GM08714 (cell line): Measurements from ENCODE around the gene TTC23L.

Source experiments
- H3K4me3 ChIP-seq: fragments of 200-500 bp; sonication (Bioruptor generic); 2 replicates; pipeline ENCODE4 v1.5.1; 2014; ENCODE audit warnings: mild to moderate bottlenecking, low read length, inconsistent platforms
- ZNF274 ChIP-seq: IDR thresholded peaks from 2 replicates; pipeline ENCODE4 v1.6.1; 2012; ENCODE audit warnings: mild to moderate bottlenecking, low read depth, low read length

TTC23L gene, protein sequence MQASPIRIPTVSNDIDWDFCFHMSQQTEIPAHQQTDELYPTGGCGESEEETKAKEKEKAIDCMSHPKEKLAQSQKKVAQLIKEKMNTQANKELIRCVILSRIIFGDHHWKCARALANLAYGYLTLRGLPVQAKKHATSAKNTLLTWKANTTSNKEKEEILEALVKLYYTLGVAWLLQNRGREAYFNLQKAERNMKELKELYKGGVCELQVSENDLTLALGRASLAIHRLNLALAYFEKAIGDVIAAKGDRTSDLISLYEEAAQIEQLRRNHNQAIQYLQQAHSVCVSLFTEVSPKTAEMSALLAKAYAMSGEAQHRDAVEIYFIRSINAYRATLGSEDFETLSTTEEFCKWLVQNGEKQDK

DNA sequence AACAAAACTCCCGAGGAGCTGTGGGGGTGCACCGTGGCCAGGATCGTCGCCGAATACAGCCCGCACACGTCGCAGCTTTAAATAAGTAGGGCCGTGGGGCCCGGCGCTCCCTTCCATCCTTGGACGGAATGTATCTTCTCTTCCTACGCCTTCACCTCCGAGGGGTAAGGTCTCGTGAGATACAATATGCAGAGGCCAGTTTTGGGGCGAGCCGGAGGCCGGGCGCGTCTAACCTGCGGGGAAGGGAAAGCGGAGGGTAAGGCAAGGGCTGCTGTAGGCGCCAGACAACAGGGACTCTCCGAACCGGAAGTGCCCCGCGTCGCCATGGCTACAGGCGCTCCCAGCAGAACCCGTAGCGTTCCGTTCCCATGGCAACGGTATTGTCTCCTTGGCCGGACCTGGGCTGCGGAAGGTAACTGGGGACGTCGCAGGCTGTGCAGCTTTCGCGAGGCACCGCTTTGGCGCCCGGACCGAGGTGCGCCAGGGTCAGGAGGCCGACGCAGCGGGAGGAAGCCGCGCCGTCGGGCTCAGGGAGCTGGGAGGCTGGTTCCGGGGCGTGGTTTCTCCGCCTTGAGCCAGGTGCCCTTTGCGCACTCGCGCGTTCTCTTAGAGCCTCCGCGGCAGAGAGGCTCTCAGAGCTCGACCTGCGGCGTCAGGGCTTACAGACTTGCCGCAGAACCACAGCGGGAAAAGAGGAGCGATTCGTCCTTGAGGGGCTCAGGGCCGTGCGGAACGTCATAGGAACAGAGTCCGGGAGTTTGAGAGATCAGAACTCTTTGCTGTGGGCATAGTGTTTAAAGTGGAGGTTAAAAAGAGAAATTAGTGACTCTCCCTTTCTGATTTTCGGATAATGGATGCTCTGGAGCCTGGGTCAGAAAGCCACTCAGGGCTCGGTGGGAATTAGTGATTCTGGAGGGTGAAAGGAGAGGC lies at the start of gene TTC23L:
Gene TTC23L (plus strand): TSS at position 380 of the 930 bp plus-strand sequence. CDS start 1,508 bp downstream, outside the sequence.
- H3K4me3 ChIP-seq = peak within 1 kb of the TSS; percentile 68
- TF ChIP-seq ZNF274 = no peak

DNA sequence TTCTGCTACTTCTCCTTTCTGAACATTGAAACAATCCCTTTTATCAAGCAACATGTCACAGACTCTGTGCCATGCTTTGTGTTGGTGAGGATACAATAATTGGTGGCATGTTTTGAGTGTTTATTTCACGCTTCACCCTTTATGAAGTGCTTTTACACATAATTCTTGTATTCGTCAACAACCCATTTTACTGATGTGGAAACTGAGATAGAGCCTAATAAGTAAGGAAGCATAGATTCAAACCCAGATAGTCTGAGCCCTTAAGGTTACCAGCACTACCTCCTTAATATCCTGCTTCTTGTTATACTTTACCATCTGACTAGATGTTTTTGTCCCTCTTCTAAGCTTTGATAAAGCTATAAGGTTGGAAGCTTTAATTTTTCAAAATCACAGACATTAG lies 49.3 kb upstream of the TTC23L start:
- no peak overlapping the region for H3K4me3 ChIP-seq
- TF ChIP-seq ZNF274 = no peak

DNA sequence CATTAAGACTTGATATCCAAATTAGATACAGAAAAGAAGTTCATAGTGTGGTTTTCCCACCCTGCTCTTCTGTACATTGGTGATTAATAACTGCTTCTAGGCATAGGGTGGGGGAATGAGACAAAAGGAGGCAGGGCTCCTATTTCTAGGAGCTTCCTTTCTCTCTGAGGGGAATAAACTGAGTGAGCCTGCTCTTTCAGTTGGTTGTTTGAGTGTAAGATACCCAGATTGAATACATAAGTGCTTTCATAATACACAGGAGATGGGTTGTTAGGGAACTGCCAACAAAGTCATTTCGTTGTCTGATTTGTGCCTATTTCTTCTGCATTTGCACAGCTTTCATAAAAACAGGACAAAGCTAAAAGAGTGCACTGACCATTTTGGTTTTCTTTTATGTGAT lies 48.9 kb upstream of the TTC23L start:
- no peak overlapping the region for H3K4me3 ChIP-seq
- TF ChIP-seq ZNF274 = no peak

DNA sequence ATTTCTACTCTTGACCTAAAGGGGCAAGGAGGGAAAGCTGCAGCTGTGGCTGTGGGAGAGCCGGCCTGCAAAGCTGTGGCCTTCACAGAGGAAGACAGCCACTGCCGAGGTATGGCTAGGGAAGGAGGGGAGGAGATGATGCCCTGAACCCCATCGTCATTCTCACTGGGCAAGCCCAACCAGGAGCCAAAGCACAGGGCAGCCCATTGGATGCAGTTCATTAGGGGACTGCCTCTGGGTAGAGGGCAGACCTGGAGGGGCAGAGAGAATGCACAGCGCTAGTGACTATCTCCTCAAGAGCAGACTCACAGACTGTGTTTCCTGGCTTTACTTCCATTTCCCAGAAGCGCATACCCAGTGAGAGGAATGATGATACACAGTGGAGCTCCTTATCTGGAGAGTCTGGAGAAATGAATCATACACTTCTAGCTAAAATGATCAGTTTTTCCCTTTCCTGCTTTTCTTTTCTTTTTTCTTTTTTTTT lies 47.2 kb upstream of the TTC23L start:
- no peak for TF ChIP-seq ZNF274
- no peak overlapping the region for H3K4me3 ChIP-seq

DNA sequence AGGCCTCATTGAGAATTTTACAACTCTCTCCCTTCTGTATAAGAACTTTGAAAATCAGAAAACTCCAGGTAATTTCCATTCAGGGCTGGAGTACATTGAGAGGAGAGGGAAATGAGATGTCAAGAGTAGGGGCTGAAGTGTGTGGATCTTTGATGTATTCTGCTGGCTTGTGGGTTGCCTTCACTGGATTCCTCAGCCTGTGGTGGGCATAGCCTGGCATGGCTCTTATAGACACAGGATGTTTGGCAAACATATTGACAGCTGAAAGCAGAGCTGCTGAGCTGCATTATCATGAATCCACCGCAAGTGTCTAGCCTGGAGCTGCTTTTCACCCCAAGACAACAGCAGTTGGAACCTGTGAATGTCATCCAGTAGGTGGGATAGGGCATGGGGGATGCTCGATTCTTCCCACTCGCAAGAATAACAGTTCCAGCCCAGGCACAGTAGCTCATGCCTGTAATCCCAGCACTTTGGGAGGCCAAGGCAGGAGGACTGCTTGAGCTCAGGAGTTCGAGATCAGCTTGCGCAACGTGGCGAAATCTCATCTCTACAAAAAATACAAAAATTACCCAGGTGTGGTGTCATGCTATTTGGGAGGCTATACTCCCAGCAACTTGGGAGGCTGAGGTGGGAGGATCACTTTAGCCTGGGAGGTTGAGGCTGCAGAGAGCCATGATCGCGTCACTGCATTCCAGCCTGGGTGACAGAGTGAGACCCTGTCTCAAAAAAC lies 36.0 kb upstream of the TTC23L start:
- no peak for TF ChIP-seq ZNF274
- no peak overlapping the region for H3K4me3 ChIP-seq

DNA sequence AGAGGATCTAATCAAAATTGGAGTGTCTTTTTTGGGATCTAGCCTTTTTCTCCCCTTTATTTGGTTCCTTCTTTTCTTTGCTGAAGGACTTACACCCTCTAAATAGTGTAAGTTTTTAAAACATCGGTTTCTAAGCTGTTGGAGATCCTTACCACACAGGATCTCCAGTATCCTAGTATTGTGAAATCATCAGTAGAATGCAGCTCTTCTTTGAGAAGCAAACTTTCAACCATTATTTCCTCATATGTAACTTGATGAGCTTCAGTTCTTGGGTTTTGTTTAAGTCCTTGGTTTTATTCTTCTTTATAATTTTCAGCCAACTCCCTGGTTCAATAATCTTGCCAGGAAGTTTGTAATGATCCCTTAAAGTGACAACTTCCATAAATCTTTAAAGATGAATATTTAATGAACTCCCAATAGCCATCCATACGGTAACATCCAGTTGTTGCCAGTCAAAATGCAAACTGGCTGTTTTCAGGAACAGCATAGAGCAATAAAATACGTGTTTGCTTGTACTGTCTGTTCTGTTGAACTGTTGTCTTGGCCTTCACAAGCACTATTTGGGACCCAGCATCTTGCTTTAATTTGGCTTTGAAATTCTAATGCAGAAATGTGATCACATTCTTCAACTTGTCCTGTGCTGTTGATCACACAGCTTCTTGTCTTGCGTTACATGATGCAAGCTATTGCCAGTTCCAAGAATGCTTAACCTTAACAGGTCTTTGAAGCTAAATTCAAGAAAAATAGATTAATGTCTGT lies 34.8 kb upstream of the TTC23L start:
- TF ChIP-seq ZNF274 = no peak

DNA sequence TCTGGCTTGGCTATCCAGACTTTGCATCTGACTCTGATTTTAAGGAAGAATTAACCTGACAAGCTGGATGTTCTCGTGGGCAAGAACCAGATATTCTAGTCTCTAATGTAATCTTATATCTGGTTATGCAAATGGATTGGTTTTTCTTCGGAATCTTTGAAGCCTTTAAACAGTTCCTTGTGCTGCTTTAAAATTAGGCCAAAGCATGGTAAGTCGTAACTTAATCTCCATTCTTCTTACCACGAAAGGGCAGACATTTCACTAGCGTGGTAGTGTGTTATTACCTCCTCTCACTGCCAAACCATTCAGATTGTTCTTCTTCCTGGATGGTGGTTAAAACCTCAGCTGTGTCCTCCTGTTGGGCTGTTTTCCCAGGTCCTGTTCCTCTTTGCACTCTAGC lies 34.1 kb upstream of the TTC23L start:
- TF ChIP-seq ZNF274 = no peak
- H3K4me3 ChIP-seq = no peak overlapping the region

More for the DNA sequence above, 34.8 kb upstream of the TTC23L start:
- no peak overlapping the region for H3K4me3 ChIP-seq

DNA sequence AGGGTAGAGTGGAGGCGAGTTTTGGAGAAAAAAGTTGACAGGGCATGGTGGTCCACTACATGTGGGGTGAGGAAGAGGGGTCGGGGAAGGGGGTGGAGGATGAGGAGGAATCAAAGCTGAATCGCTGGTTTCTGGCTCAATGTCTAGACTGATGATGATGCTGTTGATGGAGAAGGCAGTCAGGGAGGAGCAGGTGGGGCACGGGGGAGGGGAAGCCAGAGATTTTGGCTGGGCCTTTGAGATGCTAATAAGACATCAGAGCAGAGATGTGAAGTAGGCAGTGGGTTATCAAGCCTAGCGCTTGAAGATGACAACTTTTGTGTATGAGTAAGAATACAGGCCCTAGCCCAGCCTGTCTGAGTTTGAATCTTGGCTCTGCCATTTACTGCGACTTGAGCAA lies 32.4 kb upstream of the TTC23L start:
- H3K4me3 ChIP-seq = no peak overlapping the region
- TF ChIP-seq ZNF274 = no peak

DNA sequence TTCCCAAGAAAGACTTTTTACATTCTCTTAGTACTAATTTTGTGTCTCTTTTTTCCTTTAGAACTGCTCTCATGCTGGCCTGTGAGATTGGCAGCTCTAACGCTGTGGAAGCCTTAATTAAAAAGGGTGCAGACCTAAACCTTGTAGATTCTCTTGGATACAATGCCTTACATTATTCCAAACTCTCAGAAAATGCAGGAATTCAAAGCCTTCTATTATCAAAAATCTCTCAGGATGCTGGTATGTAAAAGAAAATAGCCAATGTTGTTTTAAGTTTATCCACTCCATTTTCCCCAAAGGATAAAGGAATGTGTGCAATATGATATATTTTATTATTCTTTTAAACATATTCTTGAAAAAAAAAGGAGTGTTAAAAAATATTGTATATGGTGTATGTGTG lies 27.3 kb upstream of the TTC23L start:
- TF ChIP-seq ZNF274 = no peak

DNA sequence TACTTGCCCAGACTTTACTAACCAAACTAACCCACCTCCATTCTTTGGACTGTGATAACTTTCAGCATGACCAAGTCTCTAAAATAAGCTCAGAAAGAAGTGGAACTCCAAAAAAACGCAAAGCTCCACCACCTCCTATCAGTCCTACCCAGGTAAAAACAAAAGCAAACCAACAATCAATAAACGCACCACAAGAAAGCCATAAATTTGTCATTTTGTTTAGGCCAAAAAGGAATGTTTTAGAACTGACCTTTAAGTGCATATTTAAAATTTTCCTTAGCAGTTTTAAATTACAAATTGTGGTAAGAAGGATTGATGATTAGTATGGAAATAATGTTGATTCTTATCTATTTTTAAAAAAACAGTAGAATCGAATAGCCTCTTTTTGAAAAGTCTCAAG lies 25.5 kb upstream of the TTC23L start:
- H3K4me3 ChIP-seq = no peak overlapping the region
- TF ChIP-seq ZNF274 = no peak

More for the DNA sequence above, 27.3 kb upstream of the TTC23L start:
- no peak overlapping the region for H3K4me3 ChIP-seq

DNA sequence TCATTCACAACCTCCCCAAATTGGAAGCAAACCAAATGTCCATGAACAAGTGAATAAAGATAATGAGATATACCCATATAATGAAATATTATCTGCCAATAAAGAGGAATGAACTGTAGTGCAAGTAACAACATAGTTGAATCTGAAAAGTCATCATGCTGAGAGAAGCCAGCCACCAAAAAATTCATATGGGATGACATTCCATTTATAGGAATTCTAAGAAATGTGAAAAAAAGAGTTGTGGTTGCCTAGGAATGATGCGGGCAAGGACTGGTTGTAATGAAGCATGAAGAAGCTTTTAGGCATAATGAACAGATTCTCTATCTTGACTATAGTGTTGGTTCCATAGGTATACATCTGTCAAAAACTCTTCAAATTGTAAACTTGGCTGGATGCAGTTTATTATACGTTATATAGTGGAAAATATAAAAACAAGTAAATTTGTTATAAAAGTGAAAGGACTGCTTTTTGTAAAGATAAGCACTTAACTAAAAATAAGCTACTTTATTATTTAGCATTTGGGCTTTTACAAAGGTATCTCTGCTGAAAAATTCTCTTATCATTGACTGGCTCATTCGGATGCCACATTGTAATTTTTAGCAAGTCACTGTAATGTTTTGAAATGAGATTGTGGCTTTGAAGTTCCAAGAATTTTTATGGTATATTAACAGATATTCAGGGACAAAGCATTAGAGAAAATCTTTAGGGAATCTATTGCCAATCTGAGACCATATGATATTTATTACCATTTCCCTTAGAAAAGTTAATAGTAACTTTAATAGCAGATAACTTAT lies 21.2 kb upstream of the TTC23L start:
- no peak for TF ChIP-seq ZNF274
- no peak overlapping the region for H3K4me3 ChIP-seq

DNA sequence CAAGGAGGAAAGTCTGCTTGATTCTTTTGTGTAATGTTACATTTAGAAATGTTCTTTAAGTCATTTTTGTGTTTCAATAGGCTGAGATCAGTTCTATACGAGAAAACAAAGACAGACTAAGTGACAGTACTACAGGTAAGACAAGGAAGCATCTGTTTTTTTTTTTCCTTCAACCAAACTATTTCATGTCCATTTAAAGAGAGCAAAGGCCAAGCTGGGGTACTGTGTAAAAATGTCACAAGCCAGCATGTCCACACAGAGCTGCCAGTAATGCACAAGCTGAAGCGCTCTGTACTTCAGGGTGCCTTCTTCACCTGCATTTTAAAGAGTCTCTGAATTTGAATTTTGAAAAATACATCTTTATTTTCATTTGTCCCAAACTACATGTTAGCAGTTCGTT lies 20.2 kb upstream of the TTC23L start:
- no peak overlapping the region for H3K4me3 ChIP-seq
- no peak for TF ChIP-seq ZNF274

DNA sequence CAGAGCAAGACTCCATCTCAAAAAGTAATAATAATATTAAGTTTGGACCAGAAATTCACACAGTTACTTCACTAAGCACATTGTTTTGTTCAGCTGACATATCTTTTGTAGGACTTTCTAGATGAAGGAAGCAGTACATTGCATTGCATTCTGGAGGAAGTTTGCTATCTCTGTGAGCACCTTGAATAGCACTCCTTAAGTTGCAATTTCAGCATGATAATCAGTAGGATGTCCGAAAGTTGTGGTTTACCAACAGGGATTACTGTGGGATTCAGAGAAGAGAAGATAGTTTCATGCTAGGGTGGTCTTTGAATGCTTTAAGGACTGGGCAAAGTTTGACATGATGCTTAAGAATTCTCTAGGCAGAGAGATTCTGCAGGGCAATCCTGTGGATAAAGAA lies 18.4 kb upstream of the TTC23L start:
- no peak overlapping the region for H3K4me3 ChIP-seq
- TF ChIP-seq ZNF274 = no peak
